ENCODE results near the gene GGA3.

Gene GGA3

GRCh38 chr17:75228305-75228704 is 33.1 kb downstream of the GGA3 start:
- Histone ChIP-seq H3K36me3 (ENCODE audit: control insufficient read depth, insufficient read depth, low read length) (peaks cover 31% of the 10 kb centered on the region), H2BK5ac (ENCODE audit: low read length) (no peak overlapping the region), H3K23ac (ENCODE audit: low read length) (no peak overlapping the region), H3K27me3 (ENCODE audit: insufficient read depth, low read length, poor library complexity) (no peaks in the 10 kb centered on the region), H3K9ac (ENCODE audit: low read length) (no peak overlapping the region), H3K4me3 (ENCODE audit: low read length) (no peak overlapping the region), H3K79me2 (ENCODE audit: control insufficient read depth, insufficient read depth, low read length) (no peaks in the 10 kb centered on the region), H3K56ac (ENCODE audit: low read length) (no peak overlapping the region), H3K18ac (ENCODE audit: low read length) (no peak overlapping the region), H3K4me1 (ENCODE audit: control insufficient read depth, low read depth, low read length) (no peaks in the 10 kb centered on the region), H3K4me2 (ENCODE audit: low read length) (no peak overlapping the region), H3K27ac (ENCODE audit: low read depth, low read length) (no peak overlapping the region), H4K8ac (ENCODE audit: low read depth, low read length) (no peak overlapping the region), H2BK120ac (ENCODE audit: low read depth, low read length) (no peak overlapping the region), H3K79me1 (ENCODE audit: low read length) (no peaks in the 10 kb centered on the region), H2AK5ac (ENCODE audit: low read length) (no peak overlapping the region), H3K4ac (ENCODE audit: low read depth, low read length) (no peak overlapping the region), H2BK15ac (replicated peaks; ENCODE audit: low read depth) (no peak overlapping the region), H4K5ac (ENCODE audit: low read length) (no peak overlapping the region)
- DNase-seq: no peak
- no CpG with 5 or more reads among the region's 2 CpGs for WGBS (ENCODE audit: extremely low coverage, insufficient coverage, low lambda C conversion rate)

GRCh38 chr17:75227729-75228128 is 33.7 kb downstream of the GGA3 start:
- Histone ChIP-seq H3K36me3 (ENCODE audit: control insufficient read depth, insufficient read depth, low read length) (peaks cover 32% of the 10 kb centered on the region), H3K79me1 (ENCODE audit: low read length) (no peaks in the 10 kb centered on the region), H3K79me2 (ENCODE audit: control insufficient read depth, insufficient read depth, low read length) (no peaks in the 10 kb centered on the region), H3K18ac (ENCODE audit: low read length) (no peak overlapping the region), H3K4me2 (ENCODE audit: low read length) (no peak overlapping the region), H4K5ac (ENCODE audit: low read length) (no peak overlapping the region), H3K4ac (ENCODE audit: low read depth, low read length) (no peak overlapping the region), H3K4me3 (ENCODE audit: low read length) (no peak overlapping the region), H3K4me1 (ENCODE audit: control insufficient read depth, low read depth, low read length) (no peaks in the 10 kb centered on the region), H3K27ac (ENCODE audit: low read depth, low read length) (no peak overlapping the region), H3K27me3 (ENCODE audit: insufficient read depth, low read length, poor library complexity) (no peaks in the 10 kb centered on the region), H2BK15ac (replicated peaks; ENCODE audit: low read depth) (no peak overlapping the region), H2BK120ac (ENCODE audit: low read depth, low read length) (no peak overlapping the region), H3K56ac (ENCODE audit: low read length) (no peak overlapping the region), H2AK5ac (ENCODE audit: low read length) (no peak overlapping the region), H2BK5ac (ENCODE audit: low read length) (no peak overlapping the region), H3K9ac (ENCODE audit: low read length) (no peak overlapping the region), H4K8ac (ENCODE audit: low read depth, low read length) (no peak overlapping the region), H3K23ac (ENCODE audit: low read length) (no peak overlapping the region)
- no peak for DNase-seq
- WGBS (ENCODE audit: extremely low coverage, insufficient coverage, low lambda C conversion rate): no CpG with 5 or more reads among the region's 5 CpGs

- Histone ChIP-seq H3K4me1 (ENCODE audit: control insufficient read depth, low read depth, low read length) (no peaks in the 10 kb centered on the region), H3K18ac (ENCODE audit: low read length) (no peak overlapping the region), H4K8ac (ENCODE audit: low read depth, low read length) (no peak overlapping the region), H3K4ac (ENCODE audit: low read depth, low read length) (no peak overlapping the region), H3K36me3 (ENCODE audit: control insufficient read depth, insufficient read depth, low read length) (peaks cover 20% of the 10 kb centered on the region), H3K4me3 (ENCODE audit: low read length) (no peak overlapping the region), H4K5ac (ENCODE audit: low read length) (no peak overlapping the region), H2BK120ac (ENCODE audit: low read depth, low read length) (no peak overlapping the region), H3K27ac (ENCODE audit: low read depth, low read length) (no peak overlapping the region), H3K9ac (ENCODE audit: low read length) (no peak overlapping the region), H2AK5ac (ENCODE audit: low read length) (no peak overlapping the region), H3K27me3 (ENCODE audit: insufficient read depth, low read length, poor library complexity) (no peaks in the 10 kb centered on the region), H3K4me2 (ENCODE audit: low read length) (no peak overlapping the region), H3K79me1 (ENCODE audit: low read length) (peaks cover 2% of the 10 kb centered on the region), H2BK5ac (ENCODE audit: low read length) (no peak overlapping the region), H3K79me2 (ENCODE audit: control insufficient read depth, insufficient read depth, low read length) (no peaks in the 10 kb centered on the region), H3K23ac (ENCODE audit: low read length) (no peak overlapping the region), H3K56ac (ENCODE audit: low read length) (no peak overlapping the region), H2BK15ac (replicated peaks; ENCODE audit: low read depth) (no peak overlapping the region)
- WGBS (ENCODE audit: extremely low coverage, insufficient coverage, low lambda C conversion rate): no CpG with 5 or more reads among the region's 14 CpGs
- DNase-seq: no peak
Observed at GRCh38 chr17:75225016-75225415, 36.4 kb downstream of the GGA3 start.

- H3K9ac ChIP-seq (ENCODE audit: low read length): no peak overlapping the region
- peaks cover 13% of the 10 kb centered on the region for H3K36me3 ChIP-seq (ENCODE audit: control insufficient read depth, insufficient read depth, low read length)
- H3K18ac ChIP-seq (ENCODE audit: low read length): no peak overlapping the region
Observed at GRCh38 chr17:75219815-75220214, 41.6 kb downstream of the GGA3 start.

GRCh38 chr17:75218131-75218530 is 43.3 kb downstream of the GGA3 start:
- no peak overlapping the region for H3K4me2 ChIP-seq (ENCODE audit: low read length)
- no peak overlapping the region for H2BK5ac ChIP-seq (ENCODE audit: low read length)
- no peak overlapping the region for H3K27ac ChIP-seq (ENCODE audit: low read depth, low read length)
- H3K27me3 ChIP-seq (ENCODE audit: insufficient read depth, low read length, poor library complexity): no peaks in the 10 kb centered on the region
- H3K4ac ChIP-seq (ENCODE audit: low read depth, low read length): no peak overlapping the region
- H3K36me3 ChIP-seq (ENCODE audit: control insufficient read depth, insufficient read depth, low read length): peaks cover 17% of the 10 kb centered on the region
- H3K56ac ChIP-seq (ENCODE audit: low read length): no peak overlapping the region
- WGBS (ENCODE audit: extremely low coverage, insufficient coverage, low lambda C conversion rate): no CpG with 5 or more reads among the region's 6 CpGs
- no peak overlapping the region for H3K9ac ChIP-seq (ENCODE audit: low read length)
- H4K5ac ChIP-seq (ENCODE audit: low read length): no peak overlapping the region
- H2AK5ac ChIP-seq (ENCODE audit: low read length): no peak overlapping the region
- no peak overlapping the region for H3K23ac ChIP-seq (ENCODE audit: low read length)
- H2BK120ac ChIP-seq (ENCODE audit: low read depth, low read length): no peak overlapping the region
- H3K4me1 ChIP-seq (ENCODE audit: control insufficient read depth, low read depth, low read length): no peaks in the 10 kb centered on the region
- no peaks in the 10 kb centered on the region for H3K79me2 ChIP-seq (ENCODE audit: control insufficient read depth, insufficient read depth, low read length)
- no peak overlapping the region for H3K18ac ChIP-seq (ENCODE audit: low read length)
- no peak overlapping the region for H2BK15ac ChIP-seq (replicated peaks; ENCODE audit: low read depth)
- no peak overlapping the region for H4K8ac ChIP-seq (ENCODE audit: low read depth, low read length)
- peaks cover 4% of the 10 kb centered on the region for H3K79me1 ChIP-seq (ENCODE audit: low read length)
- DNase-seq: no peak
- H3K4me3 ChIP-seq (ENCODE audit: low read length): no peak overlapping the region

More at GRCh38 chr17:75219815-75220214, 41.6 kb downstream of the GGA3 start:
- H3K4me3 ChIP-seq (ENCODE audit: low read length): no peak overlapping the region
- H3K27me3 ChIP-seq (ENCODE audit: insufficient read depth, low read length, poor library complexity): no peaks in the 10 kb centered on the region
- H3K56ac ChIP-seq (ENCODE audit: low read length): no peak overlapping the region
- DNase-seq: no peak
- no peak overlapping the region for H2BK5ac ChIP-seq (ENCODE audit: low read length)
- peaks cover 4% of the 10 kb centered on the region for H3K79me1 ChIP-seq (ENCODE audit: low read length)
- no peak overlapping the region for H3K4ac ChIP-seq (ENCODE audit: low read depth, low read length)
- H3K4me1 ChIP-seq (ENCODE audit: control insufficient read depth, low read depth, low read length): no peaks in the 10 kb centered on the region
- no peak overlapping the region for H2BK15ac ChIP-seq (replicated peaks; ENCODE audit: low read depth)
- no peak overlapping the region for H3K27ac ChIP-seq (ENCODE audit: low read depth, low read length)
- H4K8ac ChIP-seq (ENCODE audit: low read depth, low read length): no peak overlapping the region
- H3K79me2 ChIP-seq (ENCODE audit: control insufficient read depth, insufficient read depth, low read length): no peaks in the 10 kb centered on the region
- H3K4me2 ChIP-seq (ENCODE audit: low read length): no peak overlapping the region
- no CpG with 5 or more reads among the region's 3 CpGs for WGBS (ENCODE audit: extremely low coverage, insufficient coverage, low lambda C conversion rate)
- H4K5ac ChIP-seq (ENCODE audit: low read length): no peak overlapping the region
- H2BK120ac ChIP-seq (ENCODE audit: low read depth, low read length): no peak overlapping the region
- H3K23ac ChIP-seq (ENCODE audit: low read length): no peak overlapping the region
- H2AK5ac ChIP-seq (ENCODE audit: low read length): no peak overlapping the region

GRCh38 chr17:75209061-75209460 is 52.3 kb downstream of the GGA3 start:
- H3K9ac ChIP-seq (ENCODE audit: low read length): no peak overlapping the region
- H3K79me1 ChIP-seq (ENCODE audit: low read length): peaks cover 2% of the 10 kb centered on the region
- no peaks in the 10 kb centered on the region for H3K4me1 ChIP-seq (ENCODE audit: control insufficient read depth, low read depth, low read length)
- WGBS (ENCODE audit: extremely low coverage, insufficient coverage, low lambda C conversion rate): no CpG with 5 or more reads among the region's 3 CpGs
- H3K27ac ChIP-seq (ENCODE audit: low read depth, low read length): no peak overlapping the region
- peaks cover 24% of the 10 kb centered on the region for H3K79me2 ChIP-seq (ENCODE audit: control insufficient read depth, insufficient read depth, low read length)
- H2AK5ac ChIP-seq (ENCODE audit: low read length): no peak overlapping the region
- no peaks in the 10 kb centered on the region for H3K27me3 ChIP-seq (ENCODE audit: insufficient read depth, low read length, poor library complexity)
- no peak overlapping the region for H3K4ac ChIP-seq (ENCODE audit: low read depth, low read length)
- no peak for DNase-seq
- no peak overlapping the region for H4K8ac ChIP-seq (ENCODE audit: low read depth, low read length)
- no peak overlapping the region for H2BK5ac ChIP-seq (ENCODE audit: low read length)
- no peak overlapping the region for H3K4me3 ChIP-seq (ENCODE audit: low read length)
- no peak overlapping the region for H2BK15ac ChIP-seq (replicated peaks; ENCODE audit: low read depth)
- H2BK120ac ChIP-seq (ENCODE audit: low read depth, low read length): no peak overlapping the region
- H3K18ac ChIP-seq (ENCODE audit: low read length): no peak overlapping the region
- no peak overlapping the region for H4K5ac ChIP-seq (ENCODE audit: low read length)
- no peak overlapping the region for H3K23ac ChIP-seq (ENCODE audit: low read length)
- H3K56ac ChIP-seq (ENCODE audit: low read length): no peak overlapping the region
- peaks cover 7% of the 10 kb centered on the region for H3K36me3 ChIP-seq (ENCODE audit: control insufficient read depth, insufficient read depth, low read length)
- H3K4me2 ChIP-seq (ENCODE audit: low read length): no peak overlapping the region
